ENCODE data around the gene CNTNAP2.

CNTNAP2 gene

DNA sequence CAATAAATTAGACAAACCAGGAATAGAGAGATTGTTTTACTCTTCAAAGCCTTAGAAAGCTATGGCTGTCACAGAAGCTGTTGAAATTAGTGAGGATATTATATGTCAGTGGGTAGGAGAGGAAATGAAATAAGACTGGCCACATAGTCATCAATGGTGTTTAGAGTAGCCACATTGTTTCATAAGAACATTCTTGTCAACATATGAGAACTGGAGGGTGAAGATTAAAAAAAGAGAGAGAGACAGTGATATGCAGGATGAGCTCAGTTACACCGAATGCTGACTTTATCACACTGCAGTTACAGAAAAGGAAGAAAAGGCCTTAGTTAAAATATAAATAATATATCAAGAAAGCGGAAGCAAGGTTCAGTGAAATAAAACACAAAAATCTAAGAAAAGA, 412.0 kb downstream of the CNTNAP2 start:
- DNase-seq: no peak
- H2BK5ac ChIP-seq (ENCODE audit: low read depth, low read length, poor library complexity): no peak overlapping the region
- no peak overlapping the region for H4K12ac ChIP-seq (ENCODE audit: low read depth, low read length)
- no peak overlapping the region for H3K4me3 ChIP-seq (ENCODE audit: low read depth, low read length)
- H3K9ac ChIP-seq (ENCODE audit: low read length): no peak overlapping the region
- H3K27ac ChIP-seq (ENCODE audit: low read depth, low read length): no peak overlapping the region
- H4K8ac ChIP-seq (ENCODE audit: low read depth, low read length): no peak overlapping the region
- no peak overlapping the region for H4K91ac ChIP-seq (ENCODE audit: low read depth, low read length)
- H2AFZ ChIP-seq (ENCODE audit: insufficient read depth, low read length, poor library complexity): no peak overlapping the region
- H2AK5ac ChIP-seq (ENCODE audit: low read length): no peak overlapping the region
- no peaks in the 10 kb centered on the region for H3K36me3 ChIP-seq (ENCODE audit: control insufficient read depth in 1 of 2, insufficient read depth in 2 of 2, low read length in 2 of 2)
- no peak overlapping the region for H3K23ac ChIP-seq (ENCODE audit: low read length)
- H3K18ac ChIP-seq (ENCODE audit: low read length): no peak overlapping the region
- no peaks in the 10 kb centered on the region for H3K27me3 ChIP-seq (ENCODE audit: insufficient read depth, low read length)
- H3K4me2 ChIP-seq (ENCODE audit: low read length): no peak overlapping the region
- WGBS (ENCODE audit: extremely low coverage, insufficient coverage, insufficient read length): no CpG with 5 or more reads among the region's 2 CpGs
- H2BK120ac ChIP-seq (ENCODE audit: insufficient read depth, low read length, poor library complexity): no peak overlapping the region
- H3K79me1 ChIP-seq (ENCODE audit: low read length): no peaks in the 10 kb centered on the region
- H3K9me3 ChIP-seq (ENCODE audit: insufficient read depth, low read depth, low read length): no peaks in the 10 kb centered on the region
- no peak overlapping the region for H2BK12ac ChIP-seq (ENCODE audit: low read length)
- no peaks in the 10 kb centered on the region for H3K4me1 ChIP-seq (ENCODE audit: control insufficient read depth in 1 of 2, insufficient read depth in 2 of 2, low read length in 2 of 2)
- H3K4ac ChIP-seq (ENCODE audit: low read depth, low read length): no peak overlapping the region
- no peaks in the 10 kb centered on the region for H3K79me2 ChIP-seq (ENCODE audit: control insufficient read depth, insufficient read depth, low read length, poor library complexity)
- H3K14ac ChIP-seq (ENCODE audit: low read length): no peak overlapping the region

GRCh38 chr7:146539836-146540235, 423.2 kb downstream of the CNTNAP2 start:
- Histone ChIP-seq H4K12ac (ENCODE audit: low read depth, low read length) (no peak overlapping the region), H3K79me2 (ENCODE audit: control insufficient read depth, insufficient read depth, low read length, poor library complexity) (no peaks in the 10 kb centered on the region), H3K36me3 (ENCODE audit: control insufficient read depth in 1 of 2, insufficient read depth in 2 of 2, low read length in 2 of 2) (no peaks in the 10 kb centered on the region), H2BK120ac (ENCODE audit: insufficient read depth, low read length, poor library complexity) (no peak overlapping the region), H2AK5ac (ENCODE audit: low read length) (no peak overlapping the region), H3K23ac (ENCODE audit: low read length) (no peak overlapping the region), H2AFZ (ENCODE audit: insufficient read depth, low read length, poor library complexity) (no peak overlapping the region), H2BK5ac (ENCODE audit: low read depth, low read length, poor library complexity) (no peak overlapping the region), H3K4me2 (ENCODE audit: low read length) (no peak overlapping the region), H3K9ac (ENCODE audit: low read length) (no peak overlapping the region), H4K91ac (ENCODE audit: low read depth, low read length) (no peak overlapping the region), H4K8ac (ENCODE audit: low read depth, low read length) (no peak overlapping the region), H3K79me1 (ENCODE audit: low read length) (no peaks in the 10 kb centered on the region), H3K27me3 (ENCODE audit: insufficient read depth, low read length) (no peaks in the 10 kb centered on the region), H3K18ac (ENCODE audit: low read length) (no peak overlapping the region), H3K4ac (ENCODE audit: low read depth, low read length) (no peak overlapping the region), H3K27ac (ENCODE audit: low read depth, low read length) (no peak overlapping the region), H2BK12ac (ENCODE audit: low read length) (no peak overlapping the region), H3K4me1 (ENCODE audit: control insufficient read depth in 1 of 2, insufficient read depth in 2 of 2, low read length in 2 of 2) (no peaks in the 10 kb centered on the region), H3K9me3 (ENCODE audit: insufficient read depth, low read depth, low read length) (no peaks in the 10 kb centered on the region), H3K14ac (ENCODE audit: low read length) (no peak overlapping the region), H3K4me3 (ENCODE audit: low read depth, low read length) (no peak overlapping the region)
- WGBS (ENCODE audit: extremely low coverage, insufficient coverage, insufficient read length): no CpG with 5 or more reads among the region's 1 CpG
- DNase-seq: no peak

DNA sequence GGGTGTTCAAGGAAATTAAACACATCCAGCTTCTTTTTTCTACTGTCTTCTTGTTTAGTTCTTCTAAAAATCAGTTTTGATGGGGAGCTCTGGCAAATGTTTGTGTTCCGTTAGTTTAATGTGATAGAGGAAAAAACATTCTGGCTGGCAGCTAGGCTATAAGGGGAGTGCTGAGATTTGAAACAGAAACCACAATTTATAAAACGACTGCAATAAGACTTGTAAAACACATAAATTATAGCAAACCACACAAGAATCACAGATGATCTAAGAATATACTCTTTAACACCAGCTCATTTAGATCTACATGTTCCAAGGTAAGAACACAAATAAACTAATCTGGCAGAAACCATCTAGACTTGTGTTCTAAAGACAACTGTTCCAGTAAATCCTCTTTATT, 425.5 kb downstream of the CNTNAP2 start:
- WGBS (ENCODE audit: extremely low coverage, insufficient coverage, insufficient read length): no CpG with 5 or more reads among the region's 2 CpGs
- Histone ChIP-seq H3K9ac (ENCODE audit: low read length) (no peak overlapping the region), H2AFZ (ENCODE audit: insufficient read depth, low read length, poor library complexity) (no peak overlapping the region), H3K27ac (ENCODE audit: low read depth, low read length) (no peak overlapping the region), H3K23ac (ENCODE audit: low read length) (no peak overlapping the region), H3K4me3 (ENCODE audit: low read depth, low read length) (no peak overlapping the region), H4K91ac (ENCODE audit: low read depth, low read length) (no peak overlapping the region), H4K8ac (ENCODE audit: low read depth, low read length) (no peak overlapping the region), H3K4ac (ENCODE audit: low read depth, low read length) (no peak overlapping the region), H3K27me3 (ENCODE audit: insufficient read depth, low read length) (no peaks in the 10 kb centered on the region), H3K79me2 (ENCODE audit: control insufficient read depth, insufficient read depth, low read length, poor library complexity) (no peaks in the 10 kb centered on the region), H3K14ac (ENCODE audit: low read length) (no peak overlapping the region), H2AK5ac (ENCODE audit: low read length) (no peak overlapping the region), H2BK120ac (ENCODE audit: insufficient read depth, low read length, poor library complexity) (no peak overlapping the region), H2BK5ac (ENCODE audit: low read depth, low read length, poor library complexity) (no peak overlapping the region), H3K4me1 (ENCODE audit: control insufficient read depth in 1 of 2, insufficient read depth in 2 of 2, low read length in 2 of 2) (no peaks in the 10 kb centered on the region), H3K9me3 (ENCODE audit: insufficient read depth, low read depth, low read length) (no peaks in the 10 kb centered on the region), H3K79me1 (ENCODE audit: low read length) (no peaks in the 10 kb centered on the region), H2BK12ac (ENCODE audit: low read length) (no peak overlapping the region), H3K4me2 (ENCODE audit: low read length) (no peak overlapping the region), H3K36me3 (ENCODE audit: control insufficient read depth in 1 of 2, insufficient read depth in 2 of 2, low read length in 2 of 2) (no peaks in the 10 kb centered on the region), H3K18ac (ENCODE audit: low read length) (no peak overlapping the region), H4K12ac (ENCODE audit: low read depth, low read length) (no peak overlapping the region)
- DNase-seq: no peak

DNA sequence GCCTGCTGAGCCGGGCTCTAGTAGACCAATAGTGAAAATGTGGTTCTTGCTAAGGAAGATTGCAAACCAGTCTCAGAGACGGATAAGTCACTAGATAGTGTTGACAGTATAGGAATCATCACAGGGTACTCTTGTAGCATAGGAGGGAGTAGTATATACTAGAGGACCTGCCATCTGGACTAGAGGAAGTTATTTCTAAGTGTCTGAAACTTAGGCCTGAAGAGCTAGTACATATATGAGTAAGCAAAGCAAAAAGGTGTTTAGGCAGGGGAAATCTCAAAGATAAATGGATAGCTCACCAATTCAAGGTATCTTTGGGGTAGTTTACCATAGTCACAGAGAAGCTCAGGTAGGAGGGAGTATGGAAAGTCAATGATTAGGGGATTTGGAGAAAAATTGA, 428.1 kb downstream of the CNTNAP2 start:
- Histone ChIP-seq H4K12ac (ENCODE audit: low read depth, low read length) (no peak overlapping the region), H2AFZ (ENCODE audit: insufficient read depth, low read length, poor library complexity) (no peak overlapping the region), H3K4me1 (ENCODE audit: control insufficient read depth in 1 of 2, insufficient read depth in 2 of 2, low read length in 2 of 2) (no peaks in the 10 kb centered on the region), H2BK5ac (ENCODE audit: low read depth, low read length, poor library complexity) (no peak overlapping the region), H2BK12ac (ENCODE audit: low read length) (no peak overlapping the region), H3K18ac (ENCODE audit: low read length) (no peak overlapping the region), H3K4ac (ENCODE audit: low read depth, low read length) (no peak overlapping the region), H3K27me3 (ENCODE audit: insufficient read depth, low read length) (no peaks in the 10 kb centered on the region), H3K4me2 (ENCODE audit: low read length) (no peak overlapping the region), H4K91ac (ENCODE audit: low read depth, low read length) (no peak overlapping the region), H3K36me3 (ENCODE audit: control insufficient read depth in 1 of 2, insufficient read depth in 2 of 2, low read length in 2 of 2) (no peaks in the 10 kb centered on the region), H3K9me3 (ENCODE audit: insufficient read depth, low read depth, low read length) (no peaks in the 10 kb centered on the region), H2AK5ac (ENCODE audit: low read length) (no peak overlapping the region), H3K79me1 (ENCODE audit: low read length) (no peaks in the 10 kb centered on the region), H3K4me3 (ENCODE audit: low read depth, low read length) (no peak overlapping the region), H3K79me2 (ENCODE audit: control insufficient read depth, insufficient read depth, low read length, poor library complexity) (no peaks in the 10 kb centered on the region), H4K8ac (ENCODE audit: low read depth, low read length) (no peak overlapping the region), H2BK120ac (ENCODE audit: insufficient read depth, low read length, poor library complexity) (no peak overlapping the region), H3K9ac (ENCODE audit: low read length) (no peak overlapping the region), H3K23ac (ENCODE audit: low read length) (no peak overlapping the region), H3K27ac (ENCODE audit: low read depth, low read length) (no peak overlapping the region), H3K14ac (ENCODE audit: low read length) (no peak overlapping the region)
- DNase-seq: no peak
- no CpG with 5 or more reads among the region's 2 CpGs for WGBS (ENCODE audit: extremely low coverage, insufficient coverage, insufficient read length)
